GM12801 (cell line): ENCODE data around the gene EFHD2.

Experiments
- CTCF ChIP-seq: IDR thresholded peaks from one replicate; pipeline ENCODE4 v1.5.1; 2011; ENCODE audit warnings: control low read depth; ENCODE audit not compliant: insufficient read length; ENCODE audit errors: extremely low read depth

Gene EFHD2

GRCh38 chr1:15383810-15384209 lies 25.9 kb upstream of the EFHD2 start:
- no peak for TF ChIP-seq CTCF

GRCh38 chr1:15384301-15384901 lies 25.3 kb upstream of the EFHD2 start:
- no peak for TF ChIP-seq CTCF

- TF ChIP-seq CTCF: no peak
Measured at GRCh38 chr1:15385420-15385819, 24.3 kb upstream of the EFHD2 start.

- TF ChIP-seq CTCF: no peak
Measured at GRCh38 chr1:15386164-15386749, 23.4 kb upstream of the EFHD2 start.

GRCh38 chr1:15388201-15388880 lies 21.3 kb upstream of the EFHD2 start:
- TF ChIP-seq CTCF: no peak

- TF ChIP-seq CTCF: no peak
Measured at GRCh38 chr1:15390667-15391066, 19.0 kb upstream of the EFHD2 start.

- no peak for TF ChIP-seq CTCF
Measured at GRCh38 chr1:15391366-15391765, 18.3 kb upstream of the EFHD2 start.
